Loucy (cell line): ENCODE data around the gene TXNL4B.

ENCODE experiments used
- CTCF ChIP-seq: fragments of 200-600 bp; sonication (generic); conservative IDR thresholded peaks from 2 replicates; pipeline ENCODE4 v1.5.1; 2014; ENCODE audit warnings: mild to moderate bottlenecking, antibody characterized with exemption, low read length
- EZH2phosphoT487 ChIP-seq: fragments of 200-600 bp; IDR thresholded peaks from 2 replicates; pipeline ENCODE4 v1.6.1; 2018; ENCODE audit warnings: antibody characterized with exemption, mild to moderate bottlenecking, moderate library complexity, borderline replicate concordance

- TF ChIP-seq CTCF (no peak), EZH2phosphoT487 (no peak)
Observed at GRCh38 chr16:72124148-72124547, 30.7 kb upstream of the TXNL4B start.
